IgD-negative memory B cell (primary cell): ENCODE results near the gene LRRC55. TPM values are rescaled to one million over a fixed set of nuclear protein-coding genes. Genes with fewer than 3 reads are reported as not detected.

Source experiments
- H3K27ac Mint-ChIP-seq, 3 donors: one replicate each; pipeline ENCODE4 v1.8.0; 2020 to 2022; ENCODE audit warnings: mild to moderate bottlenecking in 3 of 3, mixed read lengths in 3 of 3, moderate library complexity in 1 of 3
- H3K27me3 Mint-ChIP-seq: one replicate; pipeline ENCODE4 v1.8.0; 2021; ENCODE audit warnings: mixed read lengths
- H3K36me3 Mint-ChIP-seq: one replicate; pipeline ENCODE4 v1.8.0; 2020; ENCODE audit warnings: mild to moderate bottlenecking, mixed read lengths
- H3K4me1 Mint-ChIP-seq, 3 donors: one replicate each; pipeline ENCODE4 v1.8.0; 2020 to 2022; ENCODE audit warnings: mixed read lengths in 3 of 3, mild to moderate bottlenecking in 1 of 3
- H3K4me3 Mint-ChIP-seq, 4 donors: one replicate each; pipeline ENCODE4 v1.8.0; 2020 to 2022; ENCODE audit warnings: mild to moderate bottlenecking in 4 of 4, mixed read lengths in 4 of 4, moderate library complexity in 3 of 4
- H3K9me3 Mint-ChIP-seq, 3 donors: one replicate each; pipeline ENCODE4 v1.8.0; 2020 to 2021; ENCODE audit warnings: mixed read lengths in 3 of 3, mild to moderate bottlenecking in 1 of 3
- polyA plus RNA-seq: library from polyadenylated mRNA; unstranded; fragments of 300-500 nt; fragmentation: Illumina TruSeq; gene quantifications from one replicate; pipeline ENCODE4 v1.2.3, GENCODE V29; 2021

The LRRC55 gene
- polyA plus RNA-seq, 1 donor from 2014 or later = not detected

DNA sequence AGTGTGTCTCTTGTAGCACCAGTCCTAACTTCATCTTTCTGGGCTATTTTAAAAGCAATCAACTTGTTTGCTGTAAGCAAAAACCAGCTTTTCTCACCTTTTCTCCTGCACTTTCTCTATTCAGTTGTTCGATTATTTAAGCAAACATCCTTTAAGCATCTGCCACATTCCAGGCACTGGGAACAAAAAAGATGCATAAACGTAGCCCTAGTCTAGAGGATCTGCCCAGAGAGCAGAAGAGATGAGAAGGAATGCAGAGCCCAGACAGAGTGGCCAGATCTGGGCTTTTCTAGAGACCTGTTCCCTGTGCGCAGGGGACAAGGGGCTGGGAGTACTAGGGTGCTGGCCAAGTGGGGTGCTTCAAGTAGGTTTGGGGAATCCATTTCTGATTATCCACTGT, 46.8 kb downstream of the LRRC55 start:
- Mint-ChIP-seq H3K36me3 (no peaks in the 10 kb centered on the region), H3K27me3 (peaks cover 26% of the 10 kb centered on the region), H3K27ac (no peak overlapping the region), H3K4me1 (peaks cover 0 to 3% (median 0%) of the 10 kb centered on the region in 3 donors), H3K9me3 (peaks cover 0 to 2% (median 0%) of the 10 kb centered on the region in 3 donors), H3K4me3 (no peak overlapping the region)

GRCh38 chr11:57230316-57230715, 48.6 kb downstream of the LRRC55 start:
- H3K9me3 Mint-ChIP-seq = peaks cover 0 to 2% (median 0%) of the 10 kb centered on the region in 3 donors
- H3K4me1 Mint-ChIP-seq = peaks cover 0 to 3% (median 0%) of the 10 kb centered on the region in 3 donors
- H3K36me3 Mint-ChIP-seq = no peaks in the 10 kb centered on the region
- H3K27ac Mint-ChIP-seq = no peak overlapping the region
- H3K4me3 Mint-ChIP-seq = no peak overlapping the region
- peaks cover 30% of the 10 kb centered on the region for H3K27me3 Mint-ChIP-seq

DNA sequence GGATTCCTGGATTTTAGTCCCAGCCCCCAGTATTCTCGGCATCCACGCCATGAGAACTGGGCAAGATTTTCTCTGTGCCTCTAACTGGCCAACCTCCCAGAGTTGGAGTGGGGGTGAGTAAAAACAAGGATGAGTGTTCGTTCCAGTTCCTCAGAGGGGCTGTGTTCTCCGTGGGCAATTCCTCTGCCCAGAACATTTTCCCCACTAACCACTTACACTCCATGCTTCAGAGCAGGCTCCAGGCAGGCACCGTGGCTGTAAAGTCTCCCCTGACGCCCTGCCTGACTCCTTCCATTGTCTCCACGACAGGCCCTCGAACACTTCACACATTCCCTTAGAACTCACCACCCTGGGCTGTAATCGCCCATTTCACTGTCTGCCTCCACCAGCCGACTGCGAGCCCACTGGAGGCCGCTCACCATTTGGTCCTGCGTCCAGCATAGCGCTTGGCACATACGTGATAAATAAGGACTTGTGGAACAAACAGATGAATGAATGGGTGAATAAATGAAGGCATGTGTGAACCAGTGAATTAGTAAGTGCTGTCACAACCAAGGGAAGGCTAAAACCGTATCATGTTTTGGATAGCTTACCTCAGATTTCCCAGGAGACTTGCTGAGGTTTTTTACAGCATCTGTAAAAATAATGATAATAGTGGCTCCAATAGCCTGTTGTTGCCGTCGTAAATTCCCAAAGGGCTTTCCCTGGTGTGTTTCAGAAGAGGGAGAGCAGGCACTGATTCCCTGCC, 49.2 kb downstream of the LRRC55 start:
- Mint-ChIP-seq H3K27ac (no peak overlapping the region), H3K4me3 (no peak overlapping the region), H3K36me3 (no peaks in the 10 kb centered on the region), H3K9me3 (peaks cover 0 to 2% (median 0%) of the 10 kb centered on the region in 3 donors), H3K27me3 (peaks cover 33% of the 10 kb centered on the region), H3K4me1 (peaks cover 0 to 3% (median 0%) of the 10 kb centered on the region in 3 donors)

DNA sequence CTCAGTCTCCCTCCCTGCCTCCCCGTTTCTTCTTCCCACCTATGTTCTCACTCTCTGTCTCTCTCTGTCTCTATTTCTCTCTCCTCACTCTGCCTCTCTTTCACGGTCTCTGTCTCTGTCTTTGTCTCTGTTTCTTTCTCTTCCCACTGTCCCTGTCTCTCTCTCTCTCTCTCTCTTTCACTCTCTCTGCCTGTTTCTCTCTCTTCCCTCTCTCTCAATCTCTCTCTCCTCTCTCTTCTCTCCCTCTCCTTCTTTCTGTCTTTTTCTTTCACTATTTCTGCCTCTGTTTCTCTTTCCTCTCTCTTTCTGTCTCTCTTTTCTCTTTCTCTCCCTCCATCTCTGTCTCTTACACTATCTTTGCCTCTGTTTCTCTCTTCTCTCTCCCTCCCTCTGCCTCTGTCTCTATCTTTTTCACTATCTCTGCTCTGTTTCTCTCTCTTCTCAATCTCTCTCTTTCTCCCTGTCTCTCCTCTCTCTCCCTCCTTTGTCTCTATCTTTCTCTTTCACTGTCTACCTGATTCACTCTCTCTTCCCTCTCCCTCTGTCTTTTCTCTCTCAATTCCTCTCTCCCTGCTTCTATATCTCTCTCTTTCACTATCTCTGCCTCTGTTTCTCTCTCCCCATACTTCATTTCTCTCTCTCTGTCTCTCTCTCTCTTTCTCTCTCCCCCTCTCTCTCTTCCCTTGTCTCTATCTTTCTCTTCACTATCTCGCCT, 49.9 kb downstream of the LRRC55 start:
- H3K4me1 Mint-ChIP-seq = peaks cover 0 to 3% (median 0%) of the 10 kb centered on the region in 3 donors
- H3K4me3 Mint-ChIP-seq = peak overlapping the region in 1 of 4 donors; percentile 63
- no peaks in the 10 kb centered on the region for H3K36me3 Mint-ChIP-seq
- H3K27me3 Mint-ChIP-seq = peaks cover 39% of the 10 kb centered on the region
- no peak overlapping the region for H3K27ac Mint-ChIP-seq
- H3K9me3 Mint-ChIP-seq = peaks cover 0 to 2% (median 0%) of the 10 kb centered on the region in 3 donors

- peaks cover 0 to 3% (median 0%) of the 10 kb centered on the region in 3 donors for H3K4me1 Mint-ChIP-seq
- no peak overlapping the region for H3K4me3 Mint-ChIP-seq
- no peaks in the 10 kb centered on the region for H3K36me3 Mint-ChIP-seq
- H3K27me3 Mint-ChIP-seq = peaks cover 51% of the 10 kb centered on the region
- H3K9me3 Mint-ChIP-seq = peaks cover 0 to 2% (median 0%) of the 10 kb centered on the region in 3 donors
- H3K27ac Mint-ChIP-seq = no peak overlapping the region
Measured at GRCh38 chr11:57233702-57234101, 51.9 kb downstream of the LRRC55 start.

DNA sequence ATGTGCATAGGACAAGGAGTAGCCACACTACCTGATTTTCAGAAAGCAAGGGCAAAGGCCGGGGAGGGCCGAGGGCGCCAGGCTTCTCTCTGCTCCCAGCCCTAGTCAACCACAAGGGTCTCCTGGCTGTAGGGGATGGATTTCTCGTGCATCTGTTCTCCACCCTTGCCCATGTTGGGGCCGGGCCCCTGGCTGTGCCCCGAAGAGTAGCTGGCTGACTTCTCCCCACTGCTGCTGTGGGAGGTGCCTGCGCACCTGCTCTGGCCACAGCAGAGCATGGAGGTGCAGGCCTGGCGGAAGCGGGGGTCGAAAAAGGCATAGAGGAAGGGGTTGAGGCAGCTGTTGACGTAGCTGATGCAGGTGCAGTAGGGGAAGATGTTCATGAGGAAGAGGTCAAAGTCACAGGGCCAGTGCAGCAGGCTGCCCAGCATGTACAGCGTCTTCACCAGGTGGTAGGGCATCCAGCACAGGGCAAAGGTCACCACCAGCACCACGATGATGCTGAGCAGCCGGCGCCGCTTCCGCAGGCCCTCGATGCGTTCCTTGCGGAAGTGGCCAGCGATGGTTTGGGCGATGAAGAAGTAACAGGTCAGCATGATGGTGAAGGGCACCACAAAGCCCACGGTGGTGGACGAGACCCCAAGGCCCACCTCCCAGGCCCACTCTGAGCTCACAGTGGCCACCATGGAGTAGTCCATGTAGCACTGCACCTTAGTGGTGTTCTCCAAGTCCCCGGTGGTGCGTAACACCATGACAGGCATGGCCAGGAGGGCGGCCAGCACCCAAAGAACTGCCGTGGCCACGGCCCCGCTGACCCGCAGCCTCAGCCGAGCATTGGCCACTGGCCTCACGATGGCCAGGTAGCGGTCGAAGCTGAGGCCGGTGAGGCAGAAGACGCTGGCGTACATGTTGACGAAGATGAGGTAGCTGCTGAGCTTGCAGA, 54.3 kb downstream of the LRRC55 start:
- H3K36me3 Mint-ChIP-seq = no peaks in the 10 kb centered on the region
- H3K27me3 Mint-ChIP-seq = peaks cover 48% of the 10 kb centered on the region
- peaks cover 0 to 3% (median 0%) of the 10 kb centered on the region in 3 donors for H3K4me1 Mint-ChIP-seq
- peaks cover 0 to 5% (median 0%) of the 10 kb centered on the region in 3 donors for H3K9me3 Mint-ChIP-seq
- H3K4me3 Mint-ChIP-seq = peak overlapping the region in 1 of 4 donors; percentile 52
- H3K27ac Mint-ChIP-seq = no peak overlapping the region

- Mint-ChIP-seq H3K36me3 (no peaks in the 10 kb centered on the region), H3K9me3 (peaks cover 0 to 3% (median 0%) of the 10 kb centered on the region in 3 donors), H3K27me3 (peaks cover 40% of the 10 kb centered on the region), H3K4me3 (peak within 1 kb of the TSS in 1 of 4 donors; percentile 52), H3K4me1 (no peaks in the 10 kb centered on the region), H3K27ac (no peak within 1 kb of the TSS)
Measured at GRCh38 chr11:57237204-57237681, 55.5 kb downstream of the LRRC55 start, which contains the start of gene APLNR. Gene APLNR (minus strand): TSS chr11:57237250. CDS start chr11:57237004, 246 bp downstream.

DNA sequence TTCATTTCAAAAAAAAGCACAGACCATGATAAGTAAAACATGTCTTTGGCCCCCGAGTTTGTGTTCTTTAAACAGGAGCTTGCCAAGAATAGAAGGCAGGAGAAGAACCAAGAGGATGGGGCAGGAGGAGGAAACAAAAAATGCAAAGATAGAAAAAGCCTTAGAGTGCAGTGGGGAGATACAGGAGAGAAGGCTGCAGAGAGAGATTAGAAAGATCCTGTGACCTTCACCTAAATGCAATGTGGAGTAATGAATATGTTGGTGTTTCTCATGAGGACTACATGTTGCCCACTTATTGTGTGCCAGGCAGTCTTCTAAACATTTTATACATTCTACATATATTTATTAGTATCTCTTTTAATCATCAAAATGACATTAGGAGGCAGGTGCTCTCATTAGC, 57.6 kb downstream of the LRRC55 start:
- Mint-ChIP-seq H3K4me3 (no peak overlapping the region), H3K9me3 (peaks cover 0 to 2% (median 0%) of the 10 kb centered on the region in 3 donors), H3K4me1 (no peaks in the 10 kb centered on the region), H3K27me3 (peaks cover 26% of the 10 kb centered on the region), H3K27ac (no peak overlapping the region), H3K36me3 (no peaks in the 10 kb centered on the region)

DNA sequence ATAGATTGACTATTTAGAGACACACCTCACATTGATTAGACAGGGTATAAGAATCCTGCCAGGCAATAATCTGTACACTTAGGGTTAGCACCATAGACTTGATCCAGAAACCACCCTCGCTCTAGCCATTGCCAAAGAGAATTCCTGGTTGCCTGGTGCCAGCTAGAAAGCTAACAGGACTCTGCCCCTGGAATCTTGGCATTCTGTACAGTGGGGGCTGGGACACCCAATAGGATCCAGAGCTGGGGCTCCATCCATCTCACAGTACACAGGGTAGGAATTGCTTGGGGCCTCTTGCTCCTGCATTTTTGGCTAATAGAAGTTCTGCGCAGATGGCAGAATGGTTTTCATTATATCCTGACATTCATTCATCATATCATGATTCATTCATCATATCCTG, 58.3 kb downstream of the LRRC55 start:
- Mint-ChIP-seq H3K27me3 (peaks cover 26% of the 10 kb centered on the region), H3K9me3 (peaks cover 0 to 2% (median 0%) of the 10 kb centered on the region in 3 donors), H3K27ac (no peak overlapping the region), H3K4me1 (peaks cover 0 to 5% (median 3%) of the 10 kb centered on the region in 3 donors), H3K36me3 (no peaks in the 10 kb centered on the region), H3K4me3 (no peak overlapping the region)

DNA sequence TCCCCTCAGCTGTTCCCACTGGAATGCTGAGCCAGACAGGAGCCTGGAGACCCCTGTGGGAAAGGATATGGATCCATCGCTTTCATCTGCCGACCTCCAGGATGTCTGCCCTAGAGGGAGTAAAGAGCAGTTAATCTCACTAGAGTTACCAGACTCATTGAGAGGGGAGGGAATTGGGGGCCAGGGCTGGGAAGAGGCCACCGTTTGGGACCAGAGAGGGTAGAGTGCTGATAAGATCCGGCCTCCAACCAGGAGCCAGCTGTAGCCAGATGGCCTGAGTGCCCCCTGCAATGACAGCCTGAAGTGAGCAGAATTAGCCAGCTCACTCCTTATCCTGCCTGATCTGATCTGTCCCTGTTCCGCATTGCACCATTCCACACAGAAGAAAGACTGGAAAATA, 59.0 kb downstream of the LRRC55 start:
- Mint-ChIP-seq H3K27me3 (peaks cover 24% of the 10 kb centered on the region), H3K36me3 (no peaks in the 10 kb centered on the region), H3K4me1 (peaks cover 0 to 5% (median 3%) of the 10 kb centered on the region in 3 donors), H3K4me3 (no peak overlapping the region), H3K9me3 (peaks cover 0 to 2% (median 0%) of the 10 kb centered on the region in 3 donors), H3K27ac (no peak overlapping the region)

Other genes with a start within 250 kb of the LRRC55 start
- gene OR5AK2, start 193.0 kb upstream of the LRRC55 start, polyA plus RNA-seq = not detected
- not detected for gene APLNR, start 55.3 kb downstream of the LRRC55 start, polyA plus RNA-seq
- gene TNKS1BP1, start 143.0 kb downstream of the LRRC55 start, polyA plus RNA-seq = 5.5 TPM
- gene SSRP1, start 153.9 kb downstream of the LRRC55 start, polyA plus RNA-seq = 34.0 TPM
- gene P2RX3, start 156.4 kb downstream of the LRRC55 start, polyA plus RNA-seq = not detected
- not detected for gene PRG3, start 199.2 kb downstream of the LRRC55 start, polyA plus RNA-seq
- gene PRG2, start 208.7 kb downstream of the LRRC55 start, polyA plus RNA-seq = not detected
- gene SLC43A3, start 245.2 kb downstream of the LRRC55 start, polyA plus RNA-seq = 15.8 TPM